ENCODE measurements around the gene FRMPD4.

Gene FRMPD4

GRCh38 chrX:12372111-12372510 lies 233.8 kb downstream of the FRMPD4 start:
- DNase-seq: no peak

GRCh38 chrX:12374286-12374685 lies 236.0 kb downstream of the FRMPD4 start:
- DNase-seq: no peak

- DNase-seq: no peak
Observed at GRCh38 chrX:12378253-12378652, 240.0 kb downstream of the FRMPD4 start.

- DNase-seq: no peak
Observed at GRCh38 chrX:12378706-12379105, 240.4 kb downstream of the FRMPD4 start.

- DNase-seq: no peak
Observed at GRCh38 chrX:12379671-12380070, 241.4 kb downstream of the FRMPD4 start.

- no peak for DNase-seq
Observed at GRCh38 chrX:12383196-12383595, 244.9 kb downstream of the FRMPD4 start.

- no peak for DNase-seq
Observed at GRCh38 chrX:12390301-12390700, 252.0 kb downstream of the FRMPD4 start.

GRCh38 chrX:12396584-12396983 lies 258.3 kb downstream of the FRMPD4 start:
- no peak for DNase-seq

- no peak for DNase-seq
Observed at GRCh38 chrX:12400218-12400617, 261.9 kb downstream of the FRMPD4 start.

GRCh38 chrX:12401252-12401651 lies 263.0 kb downstream of the FRMPD4 start:
- no peak for DNase-seq

GRCh38 chrX:12403474-12404082 lies 265.3 kb downstream of the FRMPD4 start:
- DNase-seq: no peak

- DNase-seq: no peak
Observed at GRCh38 chrX:12405306-12405705, 267.0 kb downstream of the FRMPD4 start.

- DNase-seq: no peak
Observed at GRCh38 chrX:12410523-12410922, 272.2 kb downstream of the FRMPD4 start.

GRCh38 chrX:12411831-12412230 lies 273.6 kb downstream of the FRMPD4 start:
- no peak for DNase-seq

- no peak for DNase-seq
Observed at GRCh38 chrX:12412561-12412960, 274.3 kb downstream of the FRMPD4 start.

GRCh38 chrX:12419591-12419990 lies 281.3 kb downstream of the FRMPD4 start:
- DNase-seq: no peak

GRCh38 chrX:12421918-12422317 lies 283.6 kb downstream of the FRMPD4 start:
- no peak for DNase-seq

- no peak for DNase-seq
Observed at GRCh38 chrX:12423346-12423745, 285.1 kb downstream of the FRMPD4 start.

- no peak for DNase-seq
Observed at GRCh38 chrX:12425496-12425895, 287.2 kb downstream of the FRMPD4 start.

GRCh38 chrX:12426420-12426819 lies 288.1 kb downstream of the FRMPD4 start:
- no peak for DNase-seq

- DNase-seq: no peak
Observed at GRCh38 chrX:12434493-12434892, 296.2 kb downstream of the FRMPD4 start.

GRCh38 chrX:12439416-12439815 lies 301.1 kb downstream of the FRMPD4 start:
- DNase-seq: no peak

- DNase-seq: no peak
Observed at GRCh38 chrX:12440246-12440645, 302.0 kb downstream of the FRMPD4 start.

GRCh38 chrX:12441381-12442128 lies 303.3 kb downstream of the FRMPD4 start:
- no peak for DNase-seq

Data from activated T-cell treated with anti-CD3 and anti-CD28 coated beads for 4 hours (primary cell).